Neural cell (in vitro differentiated cells): ENCODE results near the gene C2.

ENCODE experiments used
- EP300 ChIP-seq: fragments of 450-650 bp; conservative IDR thresholded peaks from 2 replicates; pipeline ENCODE4 v1.6.1; 2014; ENCODE audit warnings: antibody characterized with exemption, mild to moderate bottlenecking, moderate library complexity; ENCODE audit not compliant: poor library complexity, severe bottlenecking
- EZH2 ChIP-seq: fragments of 200-600, 300-800 bp; shearing (Covaris generic), sonication (generic); IDR thresholded peaks from 2 replicates; pipeline ENCODE4 v1.6.1; 2014; ENCODE audit warnings: antibody characterized with exemption, low read length, borderline replicate concordance, mild to moderate bottlenecking; ENCODE audit not compliant: insufficient read depth, poor library complexity, severe bottlenecking
- MXI1 ChIP-seq: fragments of 450-650 bp; conservative IDR thresholded peaks from 2 replicates; pipeline ENCODE4 v1.6.1; 2014; ENCODE audit warnings: antibody characterized with exemption, mild to moderate bottlenecking; ENCODE audit not compliant: poor library complexity, severe bottlenecking
- POLR2AphosphoS5 ChIP-seq: IDR thresholded peaks from 2 replicates; pipeline ENCODE4 v1.6.1; 2012
- TF ChIP-seq, protein P1 (sequence below): fragments of 450-650 bp; IDR thresholded peaks from 2 replicates; pipeline ENCODE4 v1.5.1; 2014; ENCODE audit warnings: antibody characterized with exemption, mild to moderate bottlenecking, moderate library complexity; ENCODE audit not compliant: poor library complexity, severe bottlenecking

- TF ChIP-seq, protein P1, sequence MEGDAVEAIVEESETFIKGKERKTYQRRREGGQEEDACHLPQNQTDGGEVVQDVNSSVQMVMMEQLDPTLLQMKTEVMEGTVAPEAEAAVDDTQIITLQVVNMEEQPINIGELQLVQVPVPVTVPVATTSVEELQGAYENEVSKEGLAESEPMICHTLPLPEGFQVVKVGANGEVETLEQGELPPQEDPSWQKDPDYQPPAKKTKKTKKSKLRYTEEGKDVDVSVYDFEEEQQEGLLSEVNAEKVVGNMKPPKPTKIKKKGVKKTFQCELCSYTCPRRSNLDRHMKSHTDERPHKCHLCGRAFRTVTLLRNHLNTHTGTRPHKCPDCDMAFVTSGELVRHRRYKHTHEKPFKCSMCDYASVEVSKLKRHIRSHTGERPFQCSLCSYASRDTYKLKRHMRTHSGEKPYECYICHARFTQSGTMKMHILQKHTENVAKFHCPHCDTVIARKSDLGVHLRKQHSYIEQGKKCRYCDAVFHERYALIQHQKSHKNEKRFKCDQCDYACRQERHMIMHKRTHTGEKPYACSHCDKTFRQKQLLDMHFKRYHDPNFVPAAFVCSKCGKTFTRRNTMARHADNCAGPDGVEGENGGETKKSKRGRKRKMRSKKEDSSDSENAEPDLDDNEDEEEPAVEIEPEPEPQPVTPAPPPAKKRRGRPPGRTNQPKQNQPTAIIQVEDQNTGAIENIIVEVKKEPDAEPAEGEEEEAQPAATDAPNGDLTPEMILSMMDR: no peak
- TF ChIP-seq EP300 (no peak), MXI1 (no peak), POLR2AphosphoS5 (no peak), EZH2 (no peak)
These were observed 12.7 kb downstream of the C2 start for GRCh38 chr6:31940256-31940664.
